ENCODE data around the gene TXNRD1.

- TF ChIP-seq POLR2A (IDR thresholded peaks at IDR 0.05; ENCODE audit: extremely low read depth, insufficient read length) (peak; percentile 79), MYC (IDR thresholded peaks at IDR 0.05; ENCODE audit: low read depth, low read length) (peak; percentile 97)
- TF ChIP-seq, protein P1, sequence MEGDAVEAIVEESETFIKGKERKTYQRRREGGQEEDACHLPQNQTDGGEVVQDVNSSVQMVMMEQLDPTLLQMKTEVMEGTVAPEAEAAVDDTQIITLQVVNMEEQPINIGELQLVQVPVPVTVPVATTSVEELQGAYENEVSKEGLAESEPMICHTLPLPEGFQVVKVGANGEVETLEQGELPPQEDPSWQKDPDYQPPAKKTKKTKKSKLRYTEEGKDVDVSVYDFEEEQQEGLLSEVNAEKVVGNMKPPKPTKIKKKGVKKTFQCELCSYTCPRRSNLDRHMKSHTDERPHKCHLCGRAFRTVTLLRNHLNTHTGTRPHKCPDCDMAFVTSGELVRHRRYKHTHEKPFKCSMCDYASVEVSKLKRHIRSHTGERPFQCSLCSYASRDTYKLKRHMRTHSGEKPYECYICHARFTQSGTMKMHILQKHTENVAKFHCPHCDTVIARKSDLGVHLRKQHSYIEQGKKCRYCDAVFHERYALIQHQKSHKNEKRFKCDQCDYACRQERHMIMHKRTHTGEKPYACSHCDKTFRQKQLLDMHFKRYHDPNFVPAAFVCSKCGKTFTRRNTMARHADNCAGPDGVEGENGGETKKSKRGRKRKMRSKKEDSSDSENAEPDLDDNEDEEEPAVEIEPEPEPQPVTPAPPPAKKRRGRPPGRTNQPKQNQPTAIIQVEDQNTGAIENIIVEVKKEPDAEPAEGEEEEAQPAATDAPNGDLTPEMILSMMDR (IDR thresholded peaks at IDR 0.05; ENCODE audit: low read depth, low read length), result no peak
These were observed 73.2 kb downstream of the TXNRD1 start for GRCh38 chr12:104288635-104289274.
